Aorta (tissue), 5 donors: ENCODE measurements around the gene TRMT112. TPM values are rescaled to one million over a fixed set of nuclear protein-coding genes. Genes with fewer than 3 reads are reported as not detected.

Experiments used
- ATAC-seq: fragments of 200-7000 bp; cut with Tn5 transposase; one replicate; pipeline ENCODE4 v1.9.1; 2022; ENCODE audit warnings: moderate library complexity; ENCODE audit not compliant: low FRiP score
- DNase-seq, 2 donors: peaks; one replicate each; pipeline ENCODE4 v3.0.0-alpha.2; 2020
- H3K27ac ChIP-seq, 2 donors: one replicate each; pipeline ENCODE4 v1.5.1; 2013; ENCODE audit warnings: low read length in 2 of 2, mild to moderate bottlenecking in 2 of 2, moderate library complexity in 2 of 2, control low read depth in 1 of 2, inconsistent platforms in 1 of 2, low read depth in 1 of 2
- H3K27me3 ChIP-seq, 2 donors: one replicate each; pipeline ENCODE4 v1.6.1; 2013; ENCODE audit warnings: control low read depth in 1 of 2, low read length in 1 of 2, mild to moderate bottlenecking in 1 of 2, moderate library complexity in 1 of 2; ENCODE audit not compliant: insufficient read depth in 2 of 2, control insufficient read depth in 1 of 2
- H3K36me3 ChIP-seq, 2 donors: one replicate each; pipeline ENCODE4 v1.6.1; 2013; ENCODE audit warnings: control low read depth in 1 of 2, low read length in 1 of 2, mild to moderate bottlenecking in 1 of 2; ENCODE audit not compliant: insufficient read depth in 2 of 2, control insufficient read depth in 1 of 2
- H3K4me1 ChIP-seq, 2 donors: one replicate each; pipeline ENCODE4 v1.6.1; 2013; ENCODE audit warnings: low read length in 2 of 2, control low read depth in 1 of 2, mild to moderate bottlenecking in 1 of 2, moderate library complexity in 1 of 2; ENCODE audit not compliant: insufficient read depth in 2 of 2, control insufficient read depth in 1 of 2
- H3K4me3 ChIP-seq, 2 donors: one replicate each; pipeline ENCODE4 v1.5.1; 2013; ENCODE audit warnings: low read length in 2 of 2, control low read depth in 1 of 2, mild to moderate bottlenecking in 1 of 2
- H3K9me3 ChIP-seq: one replicate; pipeline ENCODE4 v1.6.1; 2013; ENCODE audit warnings: mild to moderate bottlenecking, low read length; ENCODE audit not compliant: control insufficient read depth
- WGBS, 2 donors: extraction: QIAGEN DNeasy Blood & Tissue Kit; methylation state at CpG; one replicate each; pipeline ENCODE4 v1.1.7; 2013; 5-methylcytosine and 5-hydroxymethylcytosine counted together
- intact Hi-C, 2 donors: fragments of 100-400 bp; cut with DNase I; formaldehyde crosslinking; loops; one replicate each; pipeline versions ENCODE4 v1.14.2 to v1.15.0; 2022
- polyA plus RNA-seq, 2 donors: library from polyadenylated mRNA; stranded (reverse); fragments of 200-250 nt; gene quantifications; one replicate each; pipeline ENCODE4 v1.2.3, GENCODE V29; 2013
- total RNA-seq, 2 donors: library from RNA; stranded (reverse); fragmentation: NEBNext Ultra II Directional; extraction: Animal tissue kit (Norgen Biotek cat#: 25700); gene quantifications; one replicate each; pipeline ENCODE4 v1.2.1, GENCODE V29; 2021
- donor health status: healthy with polysubstance abuse.
- donor health status: Bipolar disorder and iron deficiency.
- donor health status: DM: no; HTN: no; CAD: no.
- donor health status: DM: no; HTN: no; CAD: no.
- donor health status: DM: yes; HTN: yes; CAD: no.

Gene TRMT112
- total and polyA plus RNA-seq, 4 donors: 139 to 270 (median 173) TPM

- Histone ChIP-seq H3K9me3 (no peaks in the 10 kb centered on the region), H3K4me3 (no peak overlapping the region), H3K27me3 (no peaks in the 10 kb centered on the region), H3K27ac (no peak overlapping the region), H3K36me3 (peaks cover 0 to 2% of the 10 kb centered on the region in 2 donors), H3K4me1 (no peaks in the 10 kb centered on the region)
- DNase-seq (no peak), ATAC-seq (no peak)
- 75 to 76% methylated on average over 17 of the region's 17 CpGs for WGBS, 2 donors
- intact Hi-C loops: no loop called here
These were observed 40.5 kb downstream of the TRMT112 start for GRCh38 chr11:64276653-64277431.

DNA sequence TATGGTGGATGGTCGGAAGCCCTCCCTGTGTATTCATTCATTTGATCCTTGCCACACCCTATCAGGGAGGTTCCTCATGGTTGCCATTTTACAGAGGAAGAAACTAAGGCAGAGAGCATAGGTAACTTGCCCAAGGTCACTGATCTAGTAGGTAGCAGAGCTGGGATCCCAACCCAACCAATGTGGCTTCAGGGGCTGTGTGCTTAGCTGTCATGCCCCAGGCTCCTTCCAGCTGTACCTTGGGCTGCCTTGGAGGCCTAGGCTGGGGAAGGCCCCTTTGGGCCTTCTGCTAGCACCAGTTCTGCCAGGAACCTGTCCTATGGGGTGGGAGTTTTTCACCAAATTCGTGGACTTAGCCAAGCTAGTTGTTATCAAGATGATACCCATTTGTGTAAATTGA lies 41.5 kb downstream of the TRMT112 start:
- Histone ChIP-seq H3K4me3 (no peak overlapping the region), H3K9me3 (no peaks in the 10 kb centered on the region), H3K36me3 (peaks cover 0 to 2% of the 10 kb centered on the region in 2 donors), H3K27me3 (no peaks in the 10 kb centered on the region), H3K4me1 (no peaks in the 10 kb centered on the region), H3K27ac (no peak overlapping the region)
- intact Hi-C loops: no loop called here
- WGBS, 2 donors: 79 to 88% methylated on average over 2 of the region's 2 CpGs
- no peak for DNase-seq
- ATAC-seq: no peak

GRCh38 chr11:64275031-64275800 lies 42.1 kb downstream of the TRMT112 start:
- ATAC-seq (no peak), DNase-seq (no peak)
- no peak overlapping the region for H3K27ac ChIP-seq
- no peaks in the 10 kb centered on the region for H3K27me3 ChIP-seq
- no peaks in the 10 kb centered on the region for H3K9me3 ChIP-seq
- intact Hi-C loops: no loop called here
- WGBS, 2 donors: 86 to 89% methylated on average over 15 of the region's 15 CpGs
- H3K36me3 ChIP-seq: peaks cover 0 to 2% of the 10 kb centered on the region in 2 donors
- H3K4me1 ChIP-seq: no peaks in the 10 kb centered on the region
- H3K4me3 ChIP-seq: no peak overlapping the region

GRCh38 chr11:64269540-64270220 lies 47.7 kb downstream of the TRMT112 start:
- H3K9me3 ChIP-seq: no peaks in the 10 kb centered on the region
- peak overlapping the region in 1 of 2 donors; percentile 92 for H3K27ac ChIP-seq
- WGBS, 2 donors: 0% methylated on average over 54 to 58 of the region's 58 CpGs
- peak overlapping the region; percentile 46 to 49 for H3K4me3 ChIP-seq
- peaks cover 0 to 3% of the 10 kb centered on the region in 2 donors for H3K36me3 ChIP-seq
- H3K4me1 ChIP-seq: no peaks in the 10 kb centered on the region
- no peaks in the 10 kb centered on the region for H3K27me3 ChIP-seq
- ATAC-seq (peak; percentile 93), DNase-seq (peak; percentile 98 to 99)
- intact Hi-C loops: loop anchor here in 1 of 2 donors (1.0 to 2.0 kb wide), 2 partner anchors 19 to 28 kb away; partner anchors contain the start of genes FKBP2 and PLCB3

- H3K9me3 ChIP-seq: no peaks in the 10 kb centered on the region
- 1% methylated on average over 34 of the region's 34 CpGs for WGBS, 2 donors
- no peaks in the 10 kb centered on the region for H3K4me1 ChIP-seq
- H3K27me3 ChIP-seq: no peaks in the 10 kb centered on the region
- ATAC-seq (peak; percentile 26), DNase-seq (peak; percentile 81 to 88)
- peak overlapping the region in 1 of 2 donors; percentile 72 for H3K27ac ChIP-seq
- H3K36me3 ChIP-seq: peaks cover 0 to 3% of the 10 kb centered on the region in 2 donors
- intact Hi-C loops: loop anchor here in 1 of 2 donors (2.0 kb wide), 1 partner anchor 18 kb away; the partner anchor contains the start of gene PLCB3
- peak overlapping the region; percentile 46 to 49 for H3K4me3 ChIP-seq
These were observed 48.3 kb downstream of the TRMT112 start for GRCh38 chr11:64268893-64269539.

- no peak overlapping the region for H3K4me3 ChIP-seq
- ATAC-seq (no peak), DNase-seq (peak in 1 of 2 donors; percentile 79)
- H3K36me3 ChIP-seq: peaks cover 0 to 3% of the 10 kb centered on the region in 2 donors
- intact Hi-C loops: loop anchor here in 1 of 2 donors (2.0 kb wide), 1 partner anchor 17 kb away; the partner anchor contains the start of gene PLCB3
- H3K27me3 ChIP-seq: no peaks in the 10 kb centered on the region
- H3K9me3 ChIP-seq: no peaks in the 10 kb centered on the region
- H3K4me1 ChIP-seq: no peaks in the 10 kb centered on the region
- WGBS, 2 donors: 51 to 52% methylated on average over 23 of the region's 23 CpGs
- peak overlapping the region in 1 of 2 donors; percentile 72 for H3K27ac ChIP-seq
These were observed 49.1 kb downstream of the TRMT112 start for GRCh38 chr11:64268025-64268892.

- intact Hi-C loops: no loop called here
- H3K36me3 ChIP-seq: peaks cover 0 to 5% of the 10 kb centered on the region in 2 donors
- H3K27me3 ChIP-seq: no peaks in the 10 kb centered on the region
- ATAC-seq (no peak), DNase-seq (peak; percentile 66 to 77)
- 81 to 85% methylated on average over 21 to 27 of the region's 27 CpGs for WGBS, 2 donors
- no peak overlapping the region for H3K4me3 ChIP-seq
- H3K9me3 ChIP-seq: no peaks in the 10 kb centered on the region
- no peaks in the 10 kb centered on the region for H3K4me1 ChIP-seq
- H3K27ac ChIP-seq: no peak overlapping the region
These were observed 50.0 kb downstream of the TRMT112 start for GRCh38 chr11:64267207-64267945.
